GM12891 (cell line): ENCODE measurements around the gene GALNT10.

Experiments used
- DNase-seq: peaks from one replicate; pipeline ENCODE4 v3.0.0; 2011; ENCODE audit warnings: low spot score; ENCODE audit not compliant: insufficient read length
- FAIRE-seq: peaks from 2 replicates; lab custom pipeline; 2011; peaks lifted over from hg19 to GRCh38; lab: Jason Lieb, UNC
- PAX5 ChIP-seq: IDR thresholded peaks from 2 replicates; pipeline ENCODE4 v1.6.1; 2011; ENCODE audit warnings: low read length, moderate library complexity, mild to moderate bottlenecking; ENCODE audit not compliant: insufficient read depth, severe bottlenecking
- POLR2A ChIP-seq: IDR thresholded peaks from 2 replicates; pipeline ENCODE4 v1.6.1; 2011; ENCODE audit warnings: low read depth, low read length, control low read depth
- POLR2AphosphoS5 ChIP-seq: IDR thresholded peaks from 2 replicates; pipeline ENCODE4 v1.6.1; 2011; ENCODE audit warnings: low read depth, low read length, control low read depth
- POU2F2 ChIP-seq: IDR thresholded peaks from 2 replicates; pipeline ENCODE4 v1.6.1; 2011; ENCODE audit warnings: low read depth, mild to moderate bottlenecking, control low read depth, low read length, moderate library complexity
- SPI1 ChIP-seq: IDR thresholded peaks from 2 replicates; pipeline ENCODE4 v1.6.1; 2011; ENCODE audit warnings: low read depth, low read length, control low read depth
- TAF1 ChIP-seq: IDR thresholded peaks from 2 replicates; pipeline ENCODE4 v1.6.1; 2011; ENCODE audit warnings: low read depth, low read length, control low read depth

The GALNT10 gene

GRCh38 chr5:154313360-154314017, 123.0 kb downstream of the GALNT10 start:
- peak; percentile 26 for FAIRE-seq
- DNase-seq, result no peak
- TF ChIP-seq SPI1 (no peak), POLR2A (no peak), POLR2AphosphoS5 (no peak), TAF1 (no peak), PAX5 (no peak), POU2F2 (no peak)

- no peak for FAIRE-seq
- TF ChIP-seq PAX5 (no peak), POU2F2 (no peak), TAF1 (no peak), POLR2AphosphoS5 (no peak), SPI1 (no peak), POLR2A (no peak)
- no peak for DNase-seq
These were observed 124.7 kb downstream of the GALNT10 start for GRCh38 chr5:154315196-154315595.

- DNase-seq, result no peak
- no peak for TF ChIP-seq SPI1
- no peak for TF ChIP-seq POLR2A
- TF ChIP-seq POU2F2, result no peak
- TF ChIP-seq TAF1, result no peak
- TF ChIP-seq POLR2AphosphoS5, result no peak
- TF ChIP-seq PAX5, result no peak
- FAIRE-seq, result no peak
These were observed 125.2 kb downstream of the GALNT10 start for GRCh38 chr5:154315756-154316155.

- DNase-seq (no peak), FAIRE-seq (no peak)
- no peak for TF ChIP-seq TAF1
- no peak for TF ChIP-seq PAX5
- no peak for TF ChIP-seq POLR2A
- TF ChIP-seq POU2F2, result no peak
- no peak for TF ChIP-seq SPI1
- TF ChIP-seq POLR2AphosphoS5, result no peak
These were observed 125.8 kb downstream of the GALNT10 start for GRCh38 chr5:154316223-154316935.

- FAIRE-seq (no peak), DNase-seq (no peak)
- no peak for TF ChIP-seq SPI1
- TF ChIP-seq POLR2A, result no peak
- no peak for TF ChIP-seq POU2F2
- no peak for TF ChIP-seq TAF1
- no peak for TF ChIP-seq POLR2AphosphoS5
- TF ChIP-seq PAX5, result no peak
These were observed 127.4 kb downstream of the GALNT10 start for GRCh38 chr5:154317916-154318315.

GRCh38 chr5:154318691-154319090, 128.2 kb downstream of the GALNT10 start:
- FAIRE-seq (peak; percentile 73), DNase-seq (no peak)
- TF ChIP-seq SPI1, result no peak
- no peak for TF ChIP-seq POU2F2
- no peak for TF ChIP-seq POLR2AphosphoS5
- TF ChIP-seq TAF1, result no peak
- no peak for TF ChIP-seq PAX5
- no peak for TF ChIP-seq POLR2A

- TF ChIP-seq SPI1 (no peak), POLR2A (no peak), POU2F2 (no peak), PAX5 (no peak), TAF1 (no peak), POLR2AphosphoS5 (no peak)
- FAIRE-seq (no peak), DNase-seq (no peak)
These were observed 129.2 kb downstream of the GALNT10 start for GRCh38 chr5:154319736-154320135.

GRCh38 chr5:154320224-154321089, 129.9 kb downstream of the GALNT10 start:
- no peak for TF ChIP-seq POU2F2
- no peak for TF ChIP-seq TAF1
- TF ChIP-seq SPI1, result no peak
- peak; percentile 33 for FAIRE-seq
- no peak for DNase-seq

- DNase-seq, result no peak
- FAIRE-seq, result no peak
- TF ChIP-seq PAX5, result no peak
- TF ChIP-seq POU2F2, result no peak
- no peak for TF ChIP-seq TAF1
- TF ChIP-seq POLR2AphosphoS5, result no peak
- TF ChIP-seq SPI1, result no peak
- TF ChIP-seq POLR2A, result no peak
These were observed 131.0 kb downstream of the GALNT10 start for GRCh38 chr5:154321546-154321945.
